ENCODE results near the gene ZNF580.

Gene ZNF580

DNA sequence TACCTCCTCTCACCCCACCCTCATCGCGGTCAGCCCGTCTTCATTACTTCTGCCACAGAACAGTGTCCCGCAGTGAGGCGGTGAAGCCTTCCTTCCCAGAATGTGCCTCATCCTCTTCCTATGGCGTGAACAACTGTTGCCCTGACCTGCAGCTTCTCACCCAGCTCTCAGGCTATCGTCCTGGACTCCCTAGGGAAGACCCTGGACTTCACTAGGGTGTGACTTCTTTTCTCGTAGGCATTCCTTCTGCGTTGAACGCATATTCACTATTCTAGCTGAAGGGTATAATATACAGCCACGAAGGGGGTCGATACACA is 34.4 kb upstream of the ZNF580 start:
- DNase-seq, result no peak

GRCh38 chr19:55606817-55607216 is 34.0 kb upstream of the ZNF580 start:
- DNase-seq, result no peak

DNA sequence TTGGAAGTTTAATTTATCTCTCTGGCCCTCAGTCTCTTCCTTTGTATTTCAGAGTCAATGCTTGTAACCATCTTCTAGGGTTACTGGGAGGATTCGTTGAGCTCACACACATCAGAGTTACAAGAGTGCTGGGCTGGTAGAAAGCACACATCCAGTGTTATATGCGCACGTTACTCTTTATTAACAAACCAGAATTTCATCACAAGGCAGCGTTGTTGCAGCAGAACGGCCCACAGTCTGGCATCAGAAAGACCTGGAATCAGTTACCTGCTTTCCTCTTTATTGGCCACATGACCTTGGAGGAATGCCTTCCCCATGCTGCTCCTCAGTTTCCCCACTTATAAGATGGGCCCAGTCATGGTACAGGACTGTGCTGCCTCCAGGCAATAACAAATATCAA is 31.5 kb upstream of the ZNF580 start:
- DNase-seq, result no peak

- no peak for DNase-seq
Observed at GRCh38 chr19:55611300-55611982, 29.4 kb upstream of the ZNF580 start.

DNA sequence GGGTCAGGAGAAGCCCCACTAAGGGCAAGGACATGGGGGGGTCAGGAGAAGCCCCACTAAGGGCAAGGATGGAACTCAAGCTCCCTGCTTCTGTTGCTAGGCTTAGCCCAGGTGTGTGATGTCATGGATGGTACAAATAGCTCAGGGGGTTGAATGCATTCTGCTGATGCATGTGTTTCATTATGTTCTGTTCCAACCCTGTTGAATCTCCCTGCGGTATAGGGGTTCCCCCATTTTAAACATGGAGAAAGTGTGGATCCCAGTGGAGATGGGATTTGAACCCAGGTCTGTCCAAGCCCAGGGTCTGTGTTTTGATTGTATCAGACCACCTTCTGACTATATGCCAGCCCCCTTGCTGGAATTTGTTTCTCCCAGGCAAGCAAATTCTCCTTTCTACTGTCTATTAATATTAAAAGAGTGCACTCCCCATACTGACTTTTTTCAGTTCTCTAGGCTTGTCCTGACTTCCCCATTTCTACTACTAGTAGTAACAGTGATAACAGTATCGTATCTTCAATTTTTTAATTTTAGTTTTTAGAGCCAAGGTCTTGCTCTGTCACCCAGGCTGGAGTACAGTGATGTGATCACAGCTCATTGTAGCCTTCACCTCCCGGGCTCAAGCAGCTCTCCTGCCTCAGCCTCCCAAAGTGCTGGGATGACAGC is 28.7 kb upstream of the ZNF580 start:
- DNase-seq, result no peak

GRCh38 chr19:55613396-55613795 is 27.4 kb upstream of the ZNF580 start:
- DNase-seq, result no peak

DNA sequence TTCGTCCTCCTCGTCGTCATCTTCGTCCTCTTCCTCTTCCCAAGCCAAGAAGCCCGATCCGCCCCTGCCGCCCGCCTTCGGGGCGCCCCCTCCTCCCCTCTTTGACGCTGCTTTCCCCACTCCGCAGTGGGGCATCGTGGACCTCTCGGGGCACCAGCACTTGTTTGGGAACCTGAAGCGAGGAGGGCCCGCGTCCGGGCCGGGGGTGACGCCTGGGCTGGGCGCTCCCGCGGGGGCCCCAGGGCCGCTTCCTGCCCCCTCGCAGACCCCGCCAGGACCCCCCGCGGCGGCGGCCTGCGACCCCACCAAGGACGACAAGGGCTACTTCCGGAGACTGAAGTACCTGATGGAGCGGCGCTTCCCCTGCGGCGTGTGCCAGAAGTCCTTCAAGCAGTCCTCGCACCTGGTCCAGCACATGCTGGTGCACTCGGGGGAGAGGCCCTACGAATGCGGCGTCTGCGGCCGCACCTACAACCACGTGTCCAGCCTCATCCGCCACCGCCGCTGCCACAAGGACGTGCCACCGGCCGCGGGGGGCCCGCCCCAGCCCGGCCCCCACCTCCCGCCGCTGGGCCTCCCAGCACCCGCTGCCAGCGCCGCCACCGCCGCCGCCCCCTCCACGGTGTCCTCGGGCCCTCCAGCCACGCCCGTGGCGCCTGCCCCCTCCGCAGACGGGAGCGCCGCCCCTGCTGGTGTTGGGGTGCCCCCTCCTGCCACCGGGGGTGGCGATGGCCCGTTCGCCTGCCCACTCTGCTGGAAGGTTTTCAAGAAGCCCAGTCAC is 26.7 kb upstream of the ZNF580 start:
- DNase-seq, result no peak

- no peak for DNase-seq
Observed at GRCh38 chr19:55614711-55615542, 25.9 kb upstream of the ZNF580 start.

DNA sequence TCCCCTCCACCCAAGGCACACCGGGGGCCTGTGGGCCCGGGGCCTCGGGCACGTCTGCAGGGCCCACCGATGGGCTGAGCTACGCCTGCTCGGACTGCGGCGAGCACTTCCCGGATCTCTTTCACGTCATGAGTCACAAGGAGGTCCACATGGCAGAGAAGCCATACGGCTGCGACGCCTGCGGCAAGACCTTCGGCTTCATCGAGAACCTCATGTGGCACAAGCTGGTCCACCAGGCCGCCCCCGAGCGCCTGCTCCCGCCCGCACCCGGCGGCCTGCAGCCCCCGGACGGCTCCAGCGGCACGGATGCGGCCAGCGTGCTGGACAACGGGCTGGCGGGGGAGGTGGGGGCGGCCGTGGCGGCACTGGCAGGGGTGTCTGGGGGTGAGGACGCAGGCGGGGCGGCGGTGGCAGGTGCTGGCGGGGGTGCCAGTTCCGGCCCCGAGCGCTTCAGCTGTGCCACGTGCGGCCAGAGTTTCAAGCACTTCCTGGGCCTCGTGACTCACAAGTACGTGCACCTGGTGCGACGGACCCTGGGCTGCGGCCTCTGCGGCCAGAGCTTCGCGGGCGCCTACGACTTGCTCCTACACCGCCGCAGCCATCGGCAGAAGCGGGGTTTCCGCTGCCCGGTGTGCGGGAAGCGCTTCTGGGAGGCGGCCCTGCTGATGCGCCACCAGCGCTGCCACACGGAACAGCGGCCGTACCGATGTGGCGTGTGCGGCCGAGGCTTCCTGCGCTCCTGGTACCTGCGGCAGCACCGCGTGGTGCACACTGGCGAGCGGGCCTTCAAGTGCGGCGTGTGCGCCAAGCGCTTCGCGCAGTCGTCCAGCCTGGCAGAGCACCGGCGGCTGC is 25.0 kb upstream of the ZNF580 start:
- DNase-seq, result no peak

- no peak for DNase-seq
Observed at GRCh38 chr19:55616395-55616875, 24.4 kb upstream of the ZNF580 start.

DNA sequence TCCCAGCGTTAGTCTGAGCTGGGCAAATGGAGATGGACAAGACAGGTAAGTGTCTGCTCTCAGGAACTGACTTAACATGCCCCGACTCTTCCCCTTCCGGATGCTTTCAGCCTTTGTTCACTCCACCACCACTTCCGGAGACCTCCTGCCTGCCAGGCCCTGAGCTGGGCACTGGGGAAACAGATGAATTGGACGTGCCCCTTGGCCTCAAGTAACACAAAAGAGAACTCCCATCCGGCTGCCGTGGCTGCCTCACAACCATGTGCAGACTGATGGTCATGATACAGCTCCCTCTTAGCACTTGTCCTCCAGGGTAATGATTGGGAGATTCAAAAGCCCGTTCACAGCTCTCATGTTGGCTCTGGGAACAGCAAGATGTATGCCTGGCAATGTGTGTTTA is 23.4 kb upstream of the ZNF580 start:
- DNase-seq, result no peak

GRCh38 chr19:55618426-55618825 is 22.4 kb upstream of the ZNF580 start:
- no peak for DNase-seq

- DNase-seq, result no peak
Observed at GRCh38 chr19:55619286-55619685, 21.5 kb upstream of the ZNF580 start.

DNA sequence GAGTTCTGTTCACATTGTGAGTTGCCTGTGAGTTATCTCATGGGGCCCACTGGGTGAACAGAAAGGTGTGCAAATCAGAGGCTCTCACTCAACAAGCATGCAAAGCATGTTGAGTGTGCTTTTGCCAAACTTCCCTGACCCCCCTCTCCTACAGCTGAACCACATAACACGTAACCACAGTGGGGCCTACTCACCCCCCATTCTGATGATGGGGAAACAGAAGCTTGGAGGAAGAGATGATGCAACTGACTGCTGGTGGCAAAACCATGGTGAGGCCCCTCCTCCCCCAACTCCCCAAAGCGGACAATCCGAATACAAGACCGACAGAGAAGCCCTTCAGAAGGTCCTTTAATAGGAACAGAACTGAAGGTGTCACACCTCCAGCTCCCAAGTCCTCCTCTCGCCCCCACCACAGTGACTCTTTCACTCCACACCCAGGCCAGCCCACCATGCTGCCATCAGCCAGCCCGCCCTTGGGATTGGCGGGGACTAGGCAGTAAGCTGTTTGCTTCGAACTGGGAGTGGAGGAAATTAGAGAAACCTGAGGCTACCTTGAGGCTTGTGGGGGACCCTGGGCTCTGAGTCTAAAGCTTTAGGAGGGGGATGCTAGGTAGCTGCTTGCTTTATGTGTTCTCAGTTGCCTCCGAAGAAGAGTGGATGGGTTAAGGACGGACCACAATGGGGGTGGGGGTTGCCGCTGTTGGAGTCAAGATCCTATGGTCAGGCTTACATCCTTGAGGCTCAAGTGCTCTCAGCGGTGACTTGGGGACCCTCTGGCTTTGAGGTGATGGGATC is 20.2 kb upstream of the ZNF580 start:
- DNase-seq, result no peak

GRCh38 chr19:55621205-55621672 is 19.6 kb upstream of the ZNF580 start:
- DNase-seq, result no peak

DNA sequence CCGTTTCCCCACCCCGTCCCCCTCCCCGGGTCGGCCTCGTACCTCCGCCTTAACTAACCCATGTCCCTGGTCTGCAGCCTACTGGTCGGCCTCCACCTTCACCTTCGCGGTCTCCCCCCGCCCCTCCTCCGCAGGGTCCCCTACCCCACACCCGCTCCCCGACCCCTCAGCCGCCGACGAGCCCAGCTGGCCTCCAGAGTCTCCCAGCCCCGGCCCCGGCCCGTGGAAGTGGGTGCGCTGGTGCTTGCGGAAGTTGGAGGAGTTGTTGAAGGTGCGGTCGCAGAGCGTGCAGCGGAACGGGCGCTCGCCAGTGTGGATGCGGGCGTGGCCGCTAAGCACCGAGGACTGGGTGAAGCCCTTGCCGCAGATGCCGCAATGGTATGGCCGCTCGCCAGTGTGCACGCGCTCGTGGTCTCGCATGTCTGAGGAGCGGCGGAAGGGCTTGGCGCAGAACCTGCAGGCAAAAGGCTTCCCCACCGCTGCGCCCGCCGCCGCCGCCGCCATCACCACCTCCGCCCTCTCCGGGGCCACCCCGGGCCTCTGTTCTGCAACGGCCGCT is 19.1 kb upstream of the ZNF580 start:
- DNase-seq, result no peak

GRCh38 chr19:55622242-55622969 is 18.4 kb upstream of the ZNF580 start:
- DNase-seq, result no peak

DNA sequence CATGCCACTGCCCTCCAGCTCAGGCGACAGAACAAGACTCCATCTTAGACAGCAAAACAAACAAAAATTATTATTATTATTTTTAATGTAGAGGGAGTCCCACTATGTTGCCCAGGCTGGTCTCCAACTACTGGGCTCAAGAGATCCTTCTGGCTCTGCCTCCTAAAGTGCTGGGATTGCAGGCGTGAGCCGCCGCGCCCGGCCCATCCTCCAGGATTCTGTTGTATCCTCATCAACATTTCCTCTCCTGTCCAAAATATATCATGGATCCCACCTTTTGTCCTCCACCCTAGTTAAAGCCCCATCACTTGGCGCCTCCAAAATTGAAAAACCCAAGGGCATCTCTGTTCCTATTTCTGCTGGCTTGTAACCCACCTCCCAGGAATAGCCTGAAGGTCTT is 17.7 kb upstream of the ZNF580 start:
- DNase-seq, result no peak

GRCh38 chr19:55623561-55623960 is 17.2 kb upstream of the ZNF580 start:
- DNase-seq, result no peak

Data from NCI-H1417 (cell line).